GM12878 (cell line): Measurements from ENCODE around the gene NCBP2. TPM values are rescaled to one million over a fixed set of nuclear protein-coding genes. Genes with fewer than 3 reads are reported as not detected.
A peak's percentile ranks its signal among the peaks of the same experiment; 100 is the strongest.

Source experiments
- ATAC-seq: fragments of 200-7000 bp; cut with Tn5 transposase; 3 replicates; pipeline ENCODE4 v1.9.1; 2020; ENCODE audit warnings: mild to moderate bottlenecking, moderate library complexity
- BruUV-seq: library from RNA; stranded (reverse); fragments of 400-500 nt; replicated peaks from 2 replicates; lab custom pipeline; 2021; lab: Mats Ljungman, UMichigan
- CTCF ChIA-PET: fragments of 300-600 bp; sonication (Branson Sonifier 250); formaldehyde crosslinking; extraction: SDS; loops from one replicate; lab custom pipeline; 2021; ENCODE audit warnings: inconsistent platforms; lab: Yijun Ruan, JAX
- POLR2A ChIA-PET: fragments of 350-600 bp; formaldehyde crosslinking; extraction: SDS; loops from one replicate; lab custom pipeline; 2021; ENCODE audit warnings: inconsistent platforms; lab: Charles Lee
- RAD21 ChIA-PET: fragments of 300-600 bp; sonication (Branson Sonifier 250); formaldehyde crosslinking; loops from one replicate; lab custom pipeline; 2023; ENCODE audit warnings: antibody characterized with exemption; ENCODE audit not compliant: unreplicated experiment; lab: Charles Lee
- SMC1A ChIA-PET: fragments of 300-600 bp; sonication (Branson Sonifier 250); formaldehyde crosslinking; loops from one replicate; lab custom pipeline; 2023; ENCODE audit not compliant: unreplicated experiment, uncharacterized antibody; lab: Charles Lee
- DNase-seq: peaks from one replicate; pipeline ENCODE4 v3.0.0-alpha.2; 2011; ENCODE audit warnings: low read depth, low spot score
- FAIRE-seq: peaks from 3 replicates; lab custom pipeline; 2011; peaks lifted over from hg19 to GRCh38; lab: Jason Lieb, UNC
- H2AFZ ChIP-seq: 2 replicates; pipeline ENCODE4 v1.6.0; 2011; ENCODE audit warnings: low read depth, low read length, control low read depth; ENCODE audit not compliant: control insufficient read depth
- H3K27ac ChIP-seq: 2 replicates; pipeline ENCODE4 v1.5.1; 2011; ENCODE audit warnings: control low read depth; ENCODE audit not compliant: control insufficient read depth, insufficient read depth
- H3K27me3 ChIP-seq, 2 experiments: replicated peaks in 1 of 2; 2 replicates each; pipeline versions ENCODE4 v1.6.0 to v1.6.1; 2011; ENCODE audit warnings: low read length in 1 of 2; ENCODE audit not compliant: control insufficient read depth in 2 of 2, insufficient read depth in 2 of 2
- H3K36me3 ChIP-seq, 2 experiments: 2 replicates each; pipeline ENCODE4 v1.5.1; 2011; ENCODE audit warnings: low read length in 1 of 2; ENCODE audit not compliant: control insufficient read depth in 2 of 2, insufficient read depth in 2 of 2
- H3K4me1 ChIP-seq: 2 replicates; pipeline ENCODE4 v1.6.1; 2011; ENCODE audit warnings: mild to moderate bottlenecking, low read length, moderate library complexity, mixed read lengths; ENCODE audit not compliant: control insufficient read depth, insufficient read depth
- H3K4me2 ChIP-seq: 2 replicates; pipeline ENCODE4 v1.6.0; 2011; ENCODE audit warnings: control low read depth; ENCODE audit not compliant: control insufficient read depth, insufficient read depth
- H3K4me3 ChIP-seq: fragments of 200-600 bp; sonication (generic); 2 replicates; pipeline ENCODE4 v1.5.1; 2016
- H3K79me2 ChIP-seq: 2 replicates; pipeline ENCODE4 v1.6.0; 2011; ENCODE audit warnings: low read length; ENCODE audit not compliant: control insufficient read depth, insufficient read depth
- H3K9ac ChIP-seq: 2 replicates; pipeline ENCODE4 v1.8.0; 2011; ENCODE audit warnings: low read length, control low read depth, mixed read lengths; ENCODE audit not compliant: control insufficient read depth, insufficient read depth
- H3K9me3 ChIP-seq: replicated peaks from 3 replicates; pipeline ENCODE4 v1.5.1; 2011; ENCODE audit warnings: mild to moderate bottlenecking, low read length; ENCODE audit not compliant: control insufficient read depth, insufficient read depth
- H4K20me1 ChIP-seq: 2 replicates; pipeline ENCODE4 v1.6.0; 2011; ENCODE audit not compliant: control insufficient read depth, insufficient read depth
- NBN ChIP-seq: fragments of 450-650 bp; IDR thresholded peaks from 2 replicates; pipeline ENCODE4 v1.6.1; 2016
- POLR2AphosphoS5 ChIP-seq: IDR thresholded peaks from 2 replicates; pipeline ENCODE4 v1.6.1; 2011; ENCODE audit warnings: mild to moderate bottlenecking, low read length, inconsistent platforms
- WGBS: methylation state at CpG from one replicate; pipeline ENCODE4 v1.1.6; 2016; ENCODE audit warnings: low lambda C conversion rate; ENCODE audit not compliant: insufficient replicate concordance, insufficient coverage; ENCODE audit errors: missing lambda C conversion rate; 5-methylcytosine and 5-hydroxymethylcytosine counted together
- in situ Hi-C: fragments of 300-500 bp; cut with MboI; formaldehyde crosslinking; loops from 9 replicates; pipeline ENCODE4 v1.14.3; 2018; ENCODE audit warnings: mixed read lengths
- intact Hi-C: fragments of 100-400 bp; cut with micrococcal nuclease; formaldehyde crosslinking; loops from one replicate; pipeline ENCODE4 v1.14.2; 2022; ENCODE audit not compliant: unreplicated experiment
- polyA plus RNA-seq, 11 experiments: library from polyadenylated mRNA; depleted of rRNA in 4 of 11; unstranded in 6 of 11; stranded (reverse) in 5 of 11; fragments of >200 nt; fragmentation: Nextera tagmentation in 4 of 11; fragmentation: Illumina TruSeq in 1 of 11; extraction: Ambion mirVana in 4 of 11; extraction: Trizol in 1 of 11; gene quantifications; 1 replicate in 1 of 11; 2 replicates in 10 of 11; pipeline versions ENCODE4 v1.2.1 to v1.2.3, GENCODE V29; 2011 to 2016; ENCODE audit warnings: inconsistent platforms in 2 of 11, missing spikeins in 2 of 11, low read depth in 1 of 11
- total RNA-seq, 4 experiments: library from RNA; depleted of rRNA in 3 of 4; stranded (reverse); fragments of >200 nt in 3 of 4; fragmentation: Illumina TruSeq in 1 of 4; extraction: Trizol in 1 of 4; gene quantifications; 2 replicates each; pipeline versions ENCODE4 v1.2.1 to v1.2.3, GENCODE V29; 2013 to 2021

The NCBP2 gene
- total and polyA plus RNA-seq, 10 of the 15 experiments (the other 5 are each of a cell fraction or from before 2014, with no cell fraction given), result 59.6 to 136 (median 96.4) TPM

DNA sequence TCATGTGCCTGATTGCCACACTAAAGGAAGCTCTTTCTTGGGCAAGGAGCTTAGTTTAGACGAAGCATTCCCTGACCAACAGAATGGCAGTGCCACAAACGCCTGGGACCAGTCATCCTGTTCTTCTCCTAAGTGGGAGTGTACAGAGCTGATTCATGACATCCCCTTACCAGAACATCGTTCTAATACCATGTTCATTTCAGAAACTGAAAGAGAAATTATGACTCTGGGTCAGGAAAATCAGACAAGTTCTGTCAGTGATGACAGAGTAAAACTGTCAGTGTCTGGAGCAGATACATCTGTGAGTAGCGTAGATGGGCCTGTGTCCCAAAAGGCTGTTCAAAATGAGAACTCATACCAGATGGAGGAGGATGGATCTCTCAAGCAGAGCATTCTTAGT lies 56.2 kb downstream of the NCBP2 start:
- ChIA-PET CTCF (interaction anchor here (0.6 to 0.8 kb wide), 2 partner anchors 56 to 277 kb away, joined by 3 read pairs; partner anchors contain the start of gene NCBP2), RAD21 (no interaction called here), POLR2A (interaction anchor here (1.1 kb wide), 1 partner anchor 54 kb away, joined by 4 read pairs; no protein-coding TSS in a partner anchor), SMC1A (interaction anchor here (0.6 to 1.4 kb wide), 5 partner anchors 8 to 110 kb away, joined by 3 to 4 read pairs (median 3); no protein-coding TSS in a partner anchor)
- no peak overlapping the region for H2AFZ ChIP-seq
- in situ Hi-C loops (no loop called here), intact Hi-C loops (no loop called here)
- no peak overlapping the region for H3K27ac ChIP-seq
- ATAC-seq, result peak; percentile 15; the same call in 2 of the 3 replicates
- no peak overlapping the region for H3K4me2 ChIP-seq
- peak; percentile 38 for FAIRE-seq
- H3K4me3 ChIP-seq, result no peak overlapping the region
- peaks cover 2% of the 10 kb centered on the region; the same call in 1 of the 2 replicates for H4K20me1 ChIP-seq
- TF ChIP-seq NBN, result no peak
- peak; percentile 60; the same call in 1 of the 2 replicates for TF ChIP-seq POLR2AphosphoS5
- H3K27me3 ChIP-seq, result no peaks in the 10 kb centered on the region
- H3K9me3 ChIP-seq, result no peaks in the 10 kb centered on the region
- H3K36me3 ChIP-seq, result peaks cover 4 to 7% of the 10 kb centered on the region in 2 experiments; a peak in 3 of 4 replicates
- 14% methylated on average over 4 of the region's 4 CpGs for WGBS
- peaks cover 10% of the 10 kb centered on the region for H3K4me1 ChIP-seq
- no peak for DNase-seq
- peaks cover 44% of the 10 kb centered on the region for H3K79me2 ChIP-seq
- H3K9ac ChIP-seq, result no peak overlapping the region
- no TSS peak for BruUV-seq

Other genes starting within 250 kb of the NCBP2 start
- 2.0 and 2.5 TPM in 2 replicates for gene CEP19, start 230.3 kb downstream of the NCBP2 start, total RNA-seq (2014; rRNA removed)
- 2.7 and 2.9 TPM in 2 replicates for gene CEP19, start 230.3 kb downstream of the NCBP2 start, total RNA-seq (2014; rRNA removed; fragmentation: Illumina TruSeq; extraction: Trizol)
- 1.6 and 1.9 TPM in 2 replicates for gene CEP19, start 230.3 kb downstream of the NCBP2 start, total RNA-seq (2021)
- gene CEP19, start 230.3 kb downstream of the NCBP2 start, polyA plus RNA-seq (2011; rRNA removed), result 1.9 and 2.8 TPM in 2 replicates
- 3.1 and 4.5 TPM in 2 replicates for gene CEP19, start 230.3 kb downstream of the NCBP2 start, polyA plus RNA-seq (2014; fragmentation: Illumina TruSeq; extraction: Trizol)
- 1 to 10 TPM; 2.4 to 2.8 TPM for gene CEP19, start 230.3 kb downstream of the NCBP2 start, polyA plus RNA-seq (2014; fragmentation: Nextera tagmentation; extraction: Ambion mirVana)
- 2.2 and 2.6 TPM in 2 replicates for gene CEP19, start 230.3 kb downstream of the NCBP2 start, polyA plus RNA-seq (2014; rRNA removed)
- gene CEP19, start 230.3 kb downstream of the NCBP2 start, polyA plus RNA-seq (2016; fragmentation: Nextera tagmentation; extraction: Ambion mirVana), result 1 to 10 TPM; 5.6 to 5.9 TPM
- 23.8 and 31.9 TPM in 2 replicates for gene PIGX, start 230.2 kb downstream of the NCBP2 start, total RNA-seq (2014; rRNA removed)
- gene PIGX, start 230.2 kb downstream of the NCBP2 start, total RNA-seq (2014; rRNA removed; fragmentation: Illumina TruSeq; extraction: Trizol), result 22.6 and 22.9 TPM in 2 replicates
- gene PIGX, start 230.2 kb downstream of the NCBP2 start, total RNA-seq (2021), result 21.8 and 27.1 TPM in 2 replicates
- gene PIGX, start 230.2 kb downstream of the NCBP2 start, polyA plus RNA-seq (2011; rRNA removed), result 17.6 and 26.2 TPM in 2 replicates
- gene PIGX, start 230.2 kb downstream of the NCBP2 start, polyA plus RNA-seq (2014; fragmentation: Illumina TruSeq; extraction: Trizol), result 25.5 and 29.7 TPM in 2 replicates
- 1 to 10 TPM; 3.8 to 9.7 TPM for gene PIGX, start 230.2 kb downstream of the NCBP2 start, polyA plus RNA-seq (2014; fragmentation: Nextera tagmentation; extraction: Ambion mirVana)
- gene PIGX, start 230.2 kb downstream of the NCBP2 start, polyA plus RNA-seq (2014; rRNA removed), result 23.5 and 27.3 TPM in 2 replicates
- 10 to 100 TPM in 1 of 2 experiments, 1 to 10 TPM in 1; 5.7 to 40.0 TPM for gene PIGX, start 230.2 kb downstream of the NCBP2 start, polyA plus RNA-seq (2016; fragmentation: Nextera tagmentation; extraction: Ambion mirVana)
- gene PAK2, start 202.7 kb downstream of the NCBP2 start, total RNA-seq (2014; rRNA removed), result 13.4 and 15.7 TPM in 2 replicates
- 21.9 and 23.3 TPM in 2 replicates for gene PAK2, start 202.7 kb downstream of the NCBP2 start, total RNA-seq (2014; rRNA removed; fragmentation: Illumina TruSeq; extraction: Trizol)
- gene PAK2, start 202.7 kb downstream of the NCBP2 start, total RNA-seq (2021), result 54.5 and 59.1 TPM in 2 replicates
- 44.7 and 46.5 TPM in 2 replicates for gene PAK2, start 202.7 kb downstream of the NCBP2 start, polyA plus RNA-seq (2011; rRNA removed)
- 43.4 and 52.2 TPM in 2 replicates for gene PAK2, start 202.7 kb downstream of the NCBP2 start, polyA plus RNA-seq (2014; fragmentation: Illumina TruSeq; extraction: Trizol)
- 10 to 100 TPM in 1 of 2 experiments, 1 to 10 TPM in 1; 9.0 to 11.7 TPM for gene PAK2, start 202.7 kb downstream of the NCBP2 start, polyA plus RNA-seq (2014; fragmentation: Nextera tagmentation; extraction: Ambion mirVana)
- gene PAK2, start 202.7 kb downstream of the NCBP2 start, polyA plus RNA-seq (2014; rRNA removed), result 17.5 and 18.2 TPM in 2 replicates
- gene PAK2, start 202.7 kb downstream of the NCBP2 start, polyA plus RNA-seq (2016; fragmentation: Nextera tagmentation; extraction: Ambion mirVana), result 10 to 100 TPM; 32.1 to 35.9 TPM
- 22.3 and 27.9 TPM in 2 replicates for gene SENP5, start 74.6 kb downstream of the NCBP2 start, total RNA-seq (2014; rRNA removed)
- 28.4 and 29.1 TPM in 2 replicates for gene SENP5, start 74.6 kb downstream of the NCBP2 start, total RNA-seq (2014; rRNA removed; fragmentation: Illumina TruSeq; extraction: Trizol)
- gene SENP5, start 74.6 kb downstream of the NCBP2 start, total RNA-seq (2021), result 22.5 and 24.8 TPM in 2 replicates
- 23.4 and 24.9 TPM in 2 replicates for gene SENP5, start 74.6 kb downstream of the NCBP2 start, polyA plus RNA-seq (2011; rRNA removed)
- 16.8 and 25.0 TPM in 2 replicates for gene SENP5, start 74.6 kb downstream of the NCBP2 start, polyA plus RNA-seq (2014; fragmentation: Illumina TruSeq; extraction: Trizol)
- gene SENP5, start 74.6 kb downstream of the NCBP2 start, polyA plus RNA-seq (2014; fragmentation: Nextera tagmentation; extraction: Ambion mirVana), result 1 to 10 TPM; 6.4 to 9.6 TPM
- gene SENP5, start 74.6 kb downstream of the NCBP2 start, polyA plus RNA-seq (2014; rRNA removed), result 14.3 TPM in 2 replicates
- gene SENP5, start 74.6 kb downstream of the NCBP2 start, polyA plus RNA-seq (2016; fragmentation: Nextera tagmentation; extraction: Ambion mirVana), result 10 to 100 TPM; 11.8 to 13.9 TPM
- gene PIGZ, start 26.3 kb upstream of the NCBP2 start, total RNA-seq (2014; rRNA removed), result 0.54 and 0.85 TPM in 2 replicates
- 0.31 and 0.69 TPM in 2 replicates for gene PIGZ, start 26.3 kb upstream of the NCBP2 start, total RNA-seq (2014; rRNA removed; fragmentation: Illumina TruSeq; extraction: Trizol)
- 0.90 and 1.2 TPM in 2 replicates for gene PIGZ, start 26.3 kb upstream of the NCBP2 start, total RNA-seq (2021)
- 0.29 and 0.42 TPM in 2 replicates for gene PIGZ, start 26.3 kb upstream of the NCBP2 start, polyA plus RNA-seq (2011; rRNA removed)
- gene PIGZ, start 26.3 kb upstream of the NCBP2 start, polyA plus RNA-seq (2014; fragmentation: Illumina TruSeq; extraction: Trizol), result 0.44 and 0.88 TPM in 2 replicates
- under 1 TPM; 0.06 to 0.42 TPM for gene PIGZ, start 26.3 kb upstream of the NCBP2 start, polyA plus RNA-seq (2014; fragmentation: Nextera tagmentation; extraction: Ambion mirVana)
- gene PIGZ, start 26.3 kb upstream of the NCBP2 start, polyA plus RNA-seq (2014; rRNA removed), result 1.1 TPM in 2 replicates
- under 1 TPM; 0.44 to 1.00 TPM for gene PIGZ, start 26.3 kb upstream of the NCBP2 start, polyA plus RNA-seq (2016; fragmentation: Nextera tagmentation; extraction: Ambion mirVana)
- gene MELTF, start 87.3 kb upstream of the NCBP2 start, total RNA-seq (2014; rRNA removed), result 23.8 and 26.9 TPM in 2 replicates
- 13.9 and 14.1 TPM in 2 replicates for gene MELTF, start 87.3 kb upstream of the NCBP2 start, total RNA-seq (2014; rRNA removed; fragmentation: Illumina TruSeq; extraction: Trizol)
- gene MELTF, start 87.3 kb upstream of the NCBP2 start, total RNA-seq (2021), result 44.3 and 49.1 TPM in 2 replicates
- 4.0 and 6.7 TPM in 2 replicates for gene MELTF, start 87.3 kb upstream of the NCBP2 start, polyA plus RNA-seq (2011; rRNA removed)
- 5.0 and 10.4 TPM in 2 replicates for gene MELTF, start 87.3 kb upstream of the NCBP2 start, polyA plus RNA-seq (2014; fragmentation: Illumina TruSeq; extraction: Trizol)
- 1 to 10 TPM in 1 of 2 experiments, under 1 TPM in 1; 0.55 to 1.3 TPM for gene MELTF, start 87.3 kb upstream of the NCBP2 start, polyA plus RNA-seq (2014; fragmentation: Nextera tagmentation; extraction: Ambion mirVana)
- gene MELTF, start 87.3 kb upstream of the NCBP2 start, polyA plus RNA-seq (2014; rRNA removed), result 31.8 and 40.1 TPM in 2 replicates
- 10 to 100 TPM in 1 of 2 experiments, 1 to 10 TPM in 1; 9.4 to 11.8 TPM for gene MELTF, start 87.3 kb upstream of the NCBP2 start, polyA plus RNA-seq (2016; fragmentation: Nextera tagmentation; extraction: Ambion mirVana)